Nephron progenitor cell (in vitro differentiated cells): ENCODE data around the gene SCGB1C2.

ENCODE experiments used
- DNase-seq: peaks from one replicate; pipeline ENCODE4 v3.0.0; 2021
- H3K27ac Mint-ChIP-seq: 2 replicates; pipeline ENCODE4 v1.8.0; 2021; ENCODE audit warnings: mild to moderate bottlenecking, moderate library complexity, mixed read lengths
- H3K27me3 Mint-ChIP-seq: 2 replicates; pipeline ENCODE4 v1.8.0; 2021; ENCODE audit warnings: mild to moderate bottlenecking, low read depth, mixed read lengths; ENCODE audit not compliant: poor library complexity
- H3K36me3 Mint-ChIP-seq: 2 replicates; pipeline ENCODE4 v1.8.0; 2021; ENCODE audit warnings: low read depth, mixed read lengths
- H3K4me1 Mint-ChIP-seq: 2 replicates; pipeline ENCODE4 v1.8.0; 2021; ENCODE audit warnings: mixed read lengths
- H3K4me3 Mint-ChIP-seq: 2 replicates; pipeline ENCODE4 v1.8.0; 2021; ENCODE audit warnings: mild to moderate bottlenecking, moderate library complexity, mixed read lengths
- H3K9me3 Mint-ChIP-seq: 2 replicates; pipeline ENCODE4 v1.8.0; 2021; ENCODE audit warnings: mild to moderate bottlenecking, moderate library complexity, mixed read lengths
- CTCF ChIP-seq: fragments of 200-600 bp; sonication (generic); IDR thresholded peaks from 2 replicates; pipeline ENCODE4 v1.5.0; 2021; ENCODE audit warnings: antibody characterized with exemption

The SCGB1C2 gene

GRCh38 chr17:180381-181244, 43.2 kb downstream of the SCGB1C2 start:
- TF ChIP-seq CTCF: no peak
- Mint-ChIP-seq H3K9me3 (no peaks in the 10 kb centered on the region), H3K27ac (no peak overlapping the region), H3K4me1 (peaks cover 29% of the 10 kb centered on the region), H3K27me3 (peaks cover 42% of the 10 kb centered on the region), H3K36me3 (no peaks in the 10 kb centered on the region), H3K4me3 (no peak overlapping the region)
- peak; percentile 65 for DNase-seq

- H3K27ac Mint-ChIP-seq: no peak within 1 kb of the TSS
- no peaks in the 10 kb centered on the region for H3K9me3 Mint-ChIP-seq
- H3K4me3 Mint-ChIP-seq: peak within 1 kb of the TSS; percentile 80
- peaks cover 34% of the 10 kb centered on the region for H3K4me1 Mint-ChIP-seq
- DNase-seq: peak; percentile 77
- no peaks in the 10 kb centered on the region for H3K36me3 Mint-ChIP-seq
- no peak for TF ChIP-seq CTCF
- peaks cover 51% of the 10 kb centered on the region for H3K27me3 Mint-ChIP-seq
Observed at GRCh38 chr17:181245-182049, 44.1 kb downstream of the SCGB1C2 start, which contains the start of gene DOC2B. TSS of gene DOC2B (minus strand) at chr17:181650. CDS start at chr17:181479, 171 bp downstream.

GRCh38 chr17:182050-182751, 44.8 kb downstream of the SCGB1C2 start:
- Mint-ChIP-seq H3K27ac (no peak overlapping the region), H3K36me3 (no peaks in the 10 kb centered on the region), H3K4me1 (peaks cover 41% of the 10 kb centered on the region), H3K27me3 (peaks cover 53% of the 10 kb centered on the region), H3K4me3 (peak overlapping the region; percentile 80), H3K9me3 (no peaks in the 10 kb centered on the region)
- DNase-seq: no peak
- TF ChIP-seq CTCF: no peak

- Mint-ChIP-seq H3K27ac (no peak overlapping the region), H3K4me1 (peaks cover 39% of the 10 kb centered on the region), H3K36me3 (no peaks in the 10 kb centered on the region), H3K9me3 (no peaks in the 10 kb centered on the region), H3K4me3 (no peak overlapping the region), H3K27me3 (peaks cover 55% of the 10 kb centered on the region)
- TF ChIP-seq CTCF: no peak
- DNase-seq: no peak
Observed at GRCh38 chr17:183021-183420, 45.7 kb downstream of the SCGB1C2 start.

- Mint-ChIP-seq H3K36me3 (no peaks in the 10 kb centered on the region), H3K9me3 (no peaks in the 10 kb centered on the region), H3K4me1 (peaks cover 39% of the 10 kb centered on the region), H3K27ac (no peak overlapping the region), H3K27me3 (peaks cover 72% of the 10 kb centered on the region), H3K4me3 (no peak overlapping the region)
- no peak for DNase-seq
- no peak for TF ChIP-seq CTCF
Observed at GRCh38 chr17:185445-186138, 48.2 kb downstream of the SCGB1C2 start.
